IMR-90 (cell line): ENCODE measurements around the gene TRAF4. TPM values are rescaled to one million over a fixed set of nuclear protein-coding genes. Genes with fewer than 3 reads are reported as not detected.

Source experiments
- ATAC-seq: fragments of 200-7000 bp; cut with Tn5 transposase; 2 replicates; pipeline ENCODE4 v1.9.1; 2020; ENCODE audit warnings: low read depth, mild to moderate bottlenecking, moderate library complexity
- BruUV-seq: library from RNA; stranded (reverse); fragments of 400-500 nt; replicated peaks from 2 replicates; lab custom pipeline; 2021; lab: Mats Ljungman, UMichigan
- CTCF ChIA-PET: fragments of 300-600 bp; formaldehyde crosslinking; extraction: SDS; loops from one replicate; lab custom pipeline; 2021; ENCODE audit warnings: antibody characterized with exemption; lab: Yijun Ruan, JAX
- POLR2A ChIA-PET: fragments of 300-600 bp; sonication (Branson Sonifier 250); formaldehyde crosslinking; loops from one replicate; lab custom pipeline; 2022; ENCODE audit warnings: antibody characterized with exemption; ENCODE audit not compliant: unreplicated experiment; lab: Charles Lee
- DNase-seq: peaks from one replicate; pipeline ENCODE4 v3.0.0; 2013
- H2AFZ ChIP-seq: replicated peaks from 2 replicates; pipeline ENCODE3; 2013; ENCODE audit warnings: low read length, mild to moderate bottlenecking; ENCODE audit not compliant: poor library complexity
- H2AK5ac ChIP-seq: 2 replicates; pipeline ENCODE4 v1.6.1; 2013; ENCODE audit warnings: low read depth, low read length, inconsistent platforms
- H2AK9ac ChIP-seq: replicated peaks from 2 replicates; pipeline ENCODE3; 2013; ENCODE audit warnings: mild to moderate bottlenecking, low read depth, low read length, moderate library complexity; ENCODE audit not compliant: poor library complexity
- H2BK120ac ChIP-seq: 2 replicates; pipeline ENCODE4 v1.6.1; 2013; ENCODE audit warnings: low read depth, low read length, inconsistent platforms
- H2BK15ac ChIP-seq: 3 replicates; pipeline ENCODE4 v1.6.1; 2013; ENCODE audit warnings: low read depth, low read length, inconsistent platforms
- H2BK20ac ChIP-seq: 2 replicates; pipeline ENCODE4 v1.6.1; 2013; ENCODE audit warnings: low read depth, mild to moderate bottlenecking, inconsistent platforms, low read length, moderate library complexity
- H2BK5ac ChIP-seq: 2 replicates; pipeline ENCODE4 v1.6.1; 2013; ENCODE audit warnings: mild to moderate bottlenecking, low read depth, low read length, inconsistent platforms; ENCODE audit not compliant: poor library complexity, severe bottlenecking
- H3K14ac ChIP-seq: replicated peaks from 2 replicates; pipeline ENCODE4 v1.6.1; 2013; ENCODE audit warnings: low read depth, low read length, inconsistent platforms
- H3K18ac ChIP-seq: 2 replicates; pipeline ENCODE4 v1.6.1; 2013; ENCODE audit warnings: low read depth, low read length, control low read depth
- H3K23ac ChIP-seq: 2 replicates; pipeline ENCODE4 v1.6.1; 2013; ENCODE audit warnings: low read depth, low read length, inconsistent platforms
- H3K27ac ChIP-seq: 2 replicates; pipeline ENCODE4 v1.5.1; 2013; ENCODE audit warnings: mild to moderate bottlenecking, control low read depth, low read length; ENCODE audit not compliant: insufficient read depth
- H3K27me3 ChIP-seq: 2 replicates; pipeline ENCODE4 v1.6.1; 2013; ENCODE audit warnings: low read length; ENCODE audit not compliant: control insufficient read depth, insufficient read depth
- H3K36me3 ChIP-seq: 2 replicates; pipeline ENCODE4 v1.6.1; 2013; ENCODE audit warnings: low read length, mixed read lengths; ENCODE audit not compliant: control insufficient read depth, insufficient read depth
- H3K4ac ChIP-seq: 2 replicates; pipeline ENCODE4 v1.6.1; 2013; ENCODE audit warnings: low read depth, low read length, inconsistent platforms
- H3K4me1 ChIP-seq: 2 replicates; pipeline ENCODE4 v1.6.1; 2013; ENCODE audit warnings: low read length, mixed read lengths; ENCODE audit not compliant: control insufficient read depth, insufficient read depth
- H3K4me2 ChIP-seq: 2 replicates; pipeline ENCODE4 v1.6.1; 2013; ENCODE audit warnings: low read depth, mild to moderate bottlenecking, control low read depth, low read length, moderate library complexity
- H3K4me3 ChIP-seq: 2 replicates; pipeline ENCODE4 v1.5.1; 2013; ENCODE audit warnings: low read depth, mild to moderate bottlenecking, control low read depth, low read length, moderate library complexity; ENCODE audit not compliant: insufficient read depth
- H3K56ac ChIP-seq: 2 replicates; pipeline ENCODE4 v1.6.1; 2013; ENCODE audit warnings: low read length, inconsistent platforms; ENCODE audit not compliant: insufficient read depth; ENCODE audit errors: extremely low read depth
- H3K79me1 ChIP-seq, 2 experiments: 2 replicates each; pipeline ENCODE4 v1.6.1; 2013; ENCODE audit warnings: low read length in 2 of 2, inconsistent platforms in 1 of 2, low read depth in 1 of 2
- H3K9ac ChIP-seq: 2 replicates; pipeline ENCODE4 v1.6.1; 2013; ENCODE audit warnings: low read depth, low read length, control low read depth
- H3K9me1 ChIP-seq: 2 replicates; pipeline ENCODE4 v1.6.1; 2013; ENCODE audit warnings: low read length, inconsistent platforms; ENCODE audit not compliant: insufficient read depth
- H3K9me3 ChIP-seq: 2 replicates; pipeline ENCODE4 v1.6.1; 2013; ENCODE audit warnings: low read length; ENCODE audit not compliant: control insufficient read depth, insufficient read depth
- H4K20me1 ChIP-seq: 2 replicates; pipeline ENCODE4 v1.6.1; 2013; ENCODE audit warnings: low read length, inconsistent platforms; ENCODE audit not compliant: insufficient read depth
- H4K5ac ChIP-seq: 2 replicates; pipeline ENCODE4 v1.6.1; 2013; ENCODE audit warnings: mild to moderate bottlenecking, low read depth, low read length, control low read depth
- H4K8ac ChIP-seq, 2 experiments: 2 replicates each; pipeline ENCODE4 v1.6.1; 2013; ENCODE audit warnings: low read depth in 2 of 2, low read length in 2 of 2, control low read depth in 1 of 2, inconsistent platforms in 1 of 2
- H4K91ac ChIP-seq: 2 replicates; pipeline ENCODE4 v1.6.1; 2013; ENCODE audit warnings: low read depth, low read length, inconsistent platforms; ENCODE audit not compliant: insufficient read depth
- MAFK ChIP-seq: IDR thresholded peaks from 2 replicates; pipeline ENCODE4 v1.6.1; 2012; ENCODE audit warnings: low read depth, low read length, improper control_type of control experiment
- MXI1 ChIP-seq: IDR thresholded peaks from 2 replicates; pipeline ENCODE4 v1.6.1; 2012; ENCODE audit warnings: low read depth, mild to moderate bottlenecking, low read length, moderate library complexity, borderline replicate concordance
- WGBS, 2 experiments: methylation state at CpG; one replicate each; pipeline versions ENCODE4 v1.1.5 to v1.1.7; 2013; ENCODE audit warnings: missing lambda C conversion rate in 2 of 2; ENCODE audit not compliant: insufficient read length in 1 of 2; ENCODE audit errors: extremely low coverage in 2 of 2; 5-methylcytosine and 5-hydroxymethylcytosine counted together
- dilution Hi-C: fragments of 300-500 bp; cut with HindIII; formaldehyde crosslinking; loops from one replicate; pipeline ENCODE4 v1.14.3; 2018; ENCODE audit warnings: low sequenced_read_pairs; ENCODE audit not compliant: unreplicated experiment
- in situ Hi-C: fragments of 300-500 bp; cut with MboI; formaldehyde crosslinking; loops from 3 replicates; pipeline ENCODE4 v1.14.3; 2019; ENCODE audit warnings: low sequenced_read_pairs, inconsistent platforms, mixed read lengths
- intact Hi-C: fragments of 100-400 bp; cut with micrococcal nuclease; formaldehyde crosslinking; loops from 2 replicates; pipeline ENCODE4 v1.10.0; 2022
- polyA plus RNA-seq, 3 experiments: library from polyadenylated mRNA; depleted of rRNA; stranded (reverse); fragments of >200 nt; gene quantifications; 2 replicates each; pipeline ENCODE4 v1.2.3, GENCODE V29; 2012; ENCODE audit warnings: low replicate concordance in 1 of 3
- total RNA-seq: library from RNA; depleted of rRNA; stranded (reverse); fragments of >200 nt; gene quantifications from 2 replicates; pipeline ENCODE4 v1.2.3, GENCODE V29; 2012
- TF ChIP-seq, protein P1 (sequence below): fragments of 150-350 bp; IDR thresholded peaks from 2 replicates; pipeline ENCODE4 v1.6.1; 2016; ENCODE audit warnings: low read depth, mild to moderate bottlenecking, low read length, moderate library complexity, borderline replicate concordance
- TF ChIP-seq, protein P2 (sequence below): conservative IDR thresholded peaks from 2 replicates; pipeline ENCODE4 v1.5.1; 2012; ENCODE audit warnings: mild to moderate bottlenecking, low read depth, low read length, improper control_type of control experiment

Gene TRAF4
- total and polyA plus RNA-seq, 2 of the 4 experiments (the other 2 are of a cell fraction) = 36.9 to 63.2 TPM

DNA sequence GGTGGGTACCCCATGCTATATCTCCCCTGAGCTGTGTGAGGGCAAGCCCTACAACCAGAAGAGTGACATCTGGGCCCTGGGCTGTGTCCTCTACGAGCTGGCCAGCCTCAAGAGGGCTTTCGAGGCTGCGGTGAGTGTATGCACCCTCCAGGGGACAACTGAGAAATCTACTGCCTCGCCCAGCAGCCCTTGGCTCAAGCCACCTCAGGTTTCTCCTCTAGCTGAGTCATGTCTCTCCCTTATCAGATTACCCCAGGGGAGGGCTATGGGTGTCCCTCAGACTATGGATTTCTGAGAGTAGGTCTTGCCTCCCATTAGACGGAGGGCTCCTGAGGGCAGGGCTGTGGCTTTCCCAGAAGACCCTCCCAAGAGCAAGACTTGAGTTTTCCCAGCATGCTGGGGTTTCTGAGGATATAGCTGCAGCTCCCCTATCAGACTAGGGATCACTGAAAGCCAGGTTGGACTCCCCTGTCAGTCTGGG is 8.5 kb upstream of the TRAF4 start:
- 0 out of 2 replicates have a peak, but pooled peaks cover 2% of the 10 kb centered on the region for H3K4me1 ChIP-seq
- H3K56ac ChIP-seq = no peak overlapping the region
- DNase-seq (no peak), ATAC-seq (peak; percentile 61)
- ChIA-PET CTCF (interaction anchor here (1.5 kb wide), 1 partner anchor 8 kb away, joined by 5 read pairs; no protein-coding TSS in a partner anchor), POLR2A (no interaction called here)
- H3K36me3 ChIP-seq = no peaks in the 10 kb centered on the region
- H3K27ac ChIP-seq = no peak overlapping the region
- H3K27me3 ChIP-seq = no peaks in the 10 kb centered on the region
- no peak overlapping the region for H2BK120ac ChIP-seq
- intact Hi-C loops (no loop called here), dilution Hi-C loops (no loop called here), in situ Hi-C loops (loop anchor here (10.0 kb wide), 1 partner anchor 370 kb away; no protein-coding TSS in a partner anchor)
- peak overlapping the region; percentile 49 for H2AFZ ChIP-seq
- H2AK5ac ChIP-seq = no peak overlapping the region
- no peaks in the 10 kb centered on the region for H3K9me3 ChIP-seq
- H3K79me1 ChIP-seq = no peaks in the 10 kb centered on the region
- H3K4me3 ChIP-seq = no peak overlapping the region
- no peak overlapping the region for H2BK5ac ChIP-seq
- no peaks in the 10 kb centered on the region for H3K9me1 ChIP-seq
- no peak overlapping the region; the same call in 1 of the 2 replicates for H3K14ac ChIP-seq
- H2AK9ac ChIP-seq = peak overlapping the region; percentile 42
- no peak overlapping the region for H4K91ac ChIP-seq
- no peak for TF ChIP-seq MAFK
- TF ChIP-seq, protein P1, sequence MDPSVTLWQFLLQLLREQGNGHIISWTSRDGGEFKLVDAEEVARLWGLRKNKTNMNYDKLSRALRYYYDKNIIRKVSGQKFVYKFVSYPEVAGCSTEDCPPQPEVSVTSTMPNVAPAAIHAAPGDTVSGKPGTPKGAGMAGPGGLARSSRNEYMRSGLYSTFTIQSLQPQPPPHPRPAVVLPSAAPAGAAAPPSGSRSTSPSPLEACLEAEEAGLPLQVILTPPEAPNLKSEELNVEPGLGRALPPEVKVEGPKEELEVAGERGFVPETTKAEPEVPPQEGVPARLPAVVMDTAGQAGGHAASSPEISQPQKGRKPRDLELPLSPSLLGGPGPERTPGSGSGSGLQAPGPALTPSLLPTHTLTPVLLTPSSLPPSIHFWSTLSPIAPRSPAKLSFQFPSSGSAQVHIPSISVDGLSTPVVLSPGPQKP = no peak
- TF ChIP-seq, protein P2, sequence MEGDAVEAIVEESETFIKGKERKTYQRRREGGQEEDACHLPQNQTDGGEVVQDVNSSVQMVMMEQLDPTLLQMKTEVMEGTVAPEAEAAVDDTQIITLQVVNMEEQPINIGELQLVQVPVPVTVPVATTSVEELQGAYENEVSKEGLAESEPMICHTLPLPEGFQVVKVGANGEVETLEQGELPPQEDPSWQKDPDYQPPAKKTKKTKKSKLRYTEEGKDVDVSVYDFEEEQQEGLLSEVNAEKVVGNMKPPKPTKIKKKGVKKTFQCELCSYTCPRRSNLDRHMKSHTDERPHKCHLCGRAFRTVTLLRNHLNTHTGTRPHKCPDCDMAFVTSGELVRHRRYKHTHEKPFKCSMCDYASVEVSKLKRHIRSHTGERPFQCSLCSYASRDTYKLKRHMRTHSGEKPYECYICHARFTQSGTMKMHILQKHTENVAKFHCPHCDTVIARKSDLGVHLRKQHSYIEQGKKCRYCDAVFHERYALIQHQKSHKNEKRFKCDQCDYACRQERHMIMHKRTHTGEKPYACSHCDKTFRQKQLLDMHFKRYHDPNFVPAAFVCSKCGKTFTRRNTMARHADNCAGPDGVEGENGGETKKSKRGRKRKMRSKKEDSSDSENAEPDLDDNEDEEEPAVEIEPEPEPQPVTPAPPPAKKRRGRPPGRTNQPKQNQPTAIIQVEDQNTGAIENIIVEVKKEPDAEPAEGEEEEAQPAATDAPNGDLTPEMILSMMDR = no peak
- TF ChIP-seq MXI1 = no peak
- H3K9ac ChIP-seq = no peak overlapping the region
- H2BK15ac ChIP-seq = no peak overlapping the region
- H3K23ac ChIP-seq = no peak overlapping the region
- no peak overlapping the region for H3K4me2 ChIP-seq
- 0% methylated on average over 1 of the region's 5 CpGs; no CpG with 5 or more reads in 1 of the 2 experiments for WGBS, 2 experiments
- no peak overlapping the region for H3K18ac ChIP-seq
- H3K4ac ChIP-seq = no peak overlapping the region
- H4K20me1 ChIP-seq = no peaks in the 10 kb centered on the region
- no peak overlapping the region for H4K5ac ChIP-seq
- no peak overlapping the region for H4K8ac ChIP-seq
- H2BK20ac ChIP-seq = no peak overlapping the region
- BruUV-seq = no TSS peak
